Loucy (cell line): ENCODE results near the gene CEP76.

ENCODE experiments used
- CTCF ChIP-seq: fragments of 200-600 bp; sonication (generic); conservative IDR thresholded peaks from 2 replicates; pipeline ENCODE4 v1.5.1; 2014; ENCODE audit warnings: mild to moderate bottlenecking, antibody characterized with exemption, low read length
- EZH2phosphoT487 ChIP-seq: fragments of 200-600 bp; IDR thresholded peaks from 2 replicates; pipeline ENCODE4 v1.6.1; 2018; ENCODE audit warnings: antibody characterized with exemption, mild to moderate bottlenecking, moderate library complexity, borderline replicate concordance

GRCh38 chr18:12640881-12641200, 61.7 kb downstream of the CEP76 start:
- TF ChIP-seq CTCF (no peak), EZH2phosphoT487 (no peak)
